ENCODE measurements around the gene ZNF552.

Gene ZNF552

GRCh38 chr19:57788114-57788692 lies 26.5 kb downstream of the ZNF552 start:
- Histone ChIP-seq H4K20me1 (ENCODE audit: insufficient read depth, low read length) (peaks cover 14% of the 10 kb centered on the region; the same call in 1 of the 2 replicates), H3K27me3 (ENCODE audit: insufficient read depth, low read length, poor library complexity) (no peaks in the 10 kb centered on the region), H3K4me3 (ENCODE audit: low read depth in 1 of 2, low read length in 2 of 2) (no peak overlapping the region), H3K4me1 (ENCODE audit: insufficient read depth, low read length) (no peaks in the 10 kb centered on the region), H2AFZ (ENCODE audit: low read depth, low read length) (no peak overlapping the region), H3K36me3 (ENCODE audit: insufficient read depth, low read length) (peaks cover 58% of the 10 kb centered on the region), H3K9me3 (ENCODE audit: insufficient read depth, low read length, severe bottlenecking) (no peaks in the 10 kb centered on the region), H3K9ac (ENCODE audit: low read depth, low read length) (no peak overlapping the region), H3K79me2 (ENCODE audit: insufficient read depth, low read length) (peaks cover 77% of the 10 kb centered on the region), H3K4me2 (ENCODE audit: insufficient read depth, low read length) (no peak overlapping the region), H3K27ac (ENCODE audit: low read length) (no peak overlapping the region)
- no peak for DNase-seq
- no peak for TF ChIP-seq EZH2 (IDR thresholded peaks at IDR 0.05; ENCODE audit: borderline replicate concordance, low read depth, low read length, severe bottlenecking)
- TF ChIP-seq, protein P1, sequence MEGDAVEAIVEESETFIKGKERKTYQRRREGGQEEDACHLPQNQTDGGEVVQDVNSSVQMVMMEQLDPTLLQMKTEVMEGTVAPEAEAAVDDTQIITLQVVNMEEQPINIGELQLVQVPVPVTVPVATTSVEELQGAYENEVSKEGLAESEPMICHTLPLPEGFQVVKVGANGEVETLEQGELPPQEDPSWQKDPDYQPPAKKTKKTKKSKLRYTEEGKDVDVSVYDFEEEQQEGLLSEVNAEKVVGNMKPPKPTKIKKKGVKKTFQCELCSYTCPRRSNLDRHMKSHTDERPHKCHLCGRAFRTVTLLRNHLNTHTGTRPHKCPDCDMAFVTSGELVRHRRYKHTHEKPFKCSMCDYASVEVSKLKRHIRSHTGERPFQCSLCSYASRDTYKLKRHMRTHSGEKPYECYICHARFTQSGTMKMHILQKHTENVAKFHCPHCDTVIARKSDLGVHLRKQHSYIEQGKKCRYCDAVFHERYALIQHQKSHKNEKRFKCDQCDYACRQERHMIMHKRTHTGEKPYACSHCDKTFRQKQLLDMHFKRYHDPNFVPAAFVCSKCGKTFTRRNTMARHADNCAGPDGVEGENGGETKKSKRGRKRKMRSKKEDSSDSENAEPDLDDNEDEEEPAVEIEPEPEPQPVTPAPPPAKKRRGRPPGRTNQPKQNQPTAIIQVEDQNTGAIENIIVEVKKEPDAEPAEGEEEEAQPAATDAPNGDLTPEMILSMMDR (IDR thresholded peaks at IDR 0.05; ENCODE audit: borderline replicate concordance, extremely low read depth, low read length, poor library complexity, severe bottlenecking): no peak
- ATAC-seq (ENCODE audit: insufficient read depth, low read depth): no peak

DNA sequence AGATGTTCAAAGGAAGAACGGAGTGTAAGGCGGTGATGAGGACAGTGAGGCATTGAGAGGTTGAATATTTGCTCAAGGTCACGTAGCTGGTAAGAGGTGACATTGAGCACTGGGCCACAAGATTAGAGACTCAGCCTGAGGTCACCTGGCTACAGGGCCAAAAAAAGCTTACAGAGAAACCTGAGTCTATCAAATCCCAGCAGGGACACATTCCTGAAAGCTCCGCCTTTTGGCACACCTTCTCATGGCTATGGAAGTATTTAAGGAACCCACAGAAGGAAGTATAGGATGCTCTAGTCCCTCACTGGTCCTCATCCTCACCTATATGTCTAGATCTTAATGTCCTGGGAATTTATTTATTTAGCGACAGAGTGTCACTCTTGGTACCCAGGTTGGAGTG lies 27.8 kb downstream of the ZNF552 start:
- Histone ChIP-seq H3K79me2 (ENCODE audit: insufficient read depth, low read length) (peaks cover 80% of the 10 kb centered on the region), H3K9ac (ENCODE audit: low read depth, low read length) (no peak overlapping the region), H3K4me2 (ENCODE audit: insufficient read depth, low read length) (no peak overlapping the region), H2AFZ (ENCODE audit: low read depth, low read length) (no peak overlapping the region), H3K4me1 (ENCODE audit: insufficient read depth, low read length) (no peaks in the 10 kb centered on the region), H3K27me3 (ENCODE audit: insufficient read depth, low read length, poor library complexity) (no peaks in the 10 kb centered on the region), H3K36me3 (ENCODE audit: insufficient read depth, low read length) (peaks cover 51% of the 10 kb centered on the region), H3K27ac (ENCODE audit: low read length) (no peak overlapping the region), H3K9me3 (ENCODE audit: insufficient read depth, low read length, severe bottlenecking) (no peaks in the 10 kb centered on the region), H3K4me3 (ENCODE audit: low read depth in 1 of 2, low read length in 2 of 2) (no peak overlapping the region), H4K20me1 (ENCODE audit: insufficient read depth, low read length) (peaks cover 11% of the 10 kb centered on the region; the same call in 1 of the 2 replicates)
- ATAC-seq (ENCODE audit: insufficient read depth, low read depth) (no peak), DNase-seq (no peak)
- TF ChIP-seq, protein P1 (IDR thresholded peaks at IDR 0.05; ENCODE audit: borderline replicate concordance, extremely low read depth, low read length, poor library complexity, severe bottlenecking): no peak
- TF ChIP-seq EZH2 (IDR thresholded peaks at IDR 0.05; ENCODE audit: borderline replicate concordance, low read depth, low read length, severe bottlenecking): no peak

GRCh38 chr19:57786286-57786685 lies 28.4 kb downstream of the ZNF552 start:
- no peak overlapping the region for H2AFZ ChIP-seq (ENCODE audit: low read depth, low read length)
- no peaks in the 10 kb centered on the region for H3K27me3 ChIP-seq (ENCODE audit: insufficient read depth, low read length, poor library complexity)
- DNase-seq (no peak), ATAC-seq (ENCODE audit: insufficient read depth, low read depth) (no peak)
- TF ChIP-seq, protein P1 (IDR thresholded peaks at IDR 0.05; ENCODE audit: borderline replicate concordance, extremely low read depth, low read length, poor library complexity, severe bottlenecking): no peak
- no peak for TF ChIP-seq EZH2 (IDR thresholded peaks at IDR 0.05; ENCODE audit: borderline replicate concordance, low read depth, low read length, severe bottlenecking)
- H3K36me3 ChIP-seq (ENCODE audit: insufficient read depth, low read length): peaks cover 49% of the 10 kb centered on the region
- H3K27ac ChIP-seq (ENCODE audit: low read length): no peak overlapping the region
- H4K20me1 ChIP-seq (ENCODE audit: insufficient read depth, low read length): peaks cover 11% of the 10 kb centered on the region; the same call in 1 of the 2 replicates
- H3K79me2 ChIP-seq (ENCODE audit: insufficient read depth, low read length): peaks cover 83% of the 10 kb centered on the region
- H3K4me2 ChIP-seq (ENCODE audit: insufficient read depth, low read length): no peak overlapping the region
- no peaks in the 10 kb centered on the region for H3K9me3 ChIP-seq (ENCODE audit: insufficient read depth, low read length, severe bottlenecking)
- no peaks in the 10 kb centered on the region for H3K4me1 ChIP-seq (ENCODE audit: insufficient read depth, low read length)
- H3K4me3 ChIP-seq (ENCODE audit: low read depth in 1 of 2, low read length in 2 of 2): no peak overlapping the region
- H3K9ac ChIP-seq (ENCODE audit: low read depth, low read length): no peak overlapping the region
